Liver (tissue), 9 donors: Measurements from ENCODE around the gene MAN1C1. TPM values are rescaled to one million over a fixed set of nuclear protein-coding genes. Genes with fewer than 3 reads are reported as not detected.

Experiments used
- DNase-seq: peaks from one replicate; pipeline ENCODE4 v3.0.0-alpha.2; 2017; ENCODE audit warnings: low spot score
- H3K27ac ChIP-seq, 2 donors: one replicate each; pipeline ENCODE4 v1.7.0; 2013; ENCODE audit warnings: inconsistent platforms in 2 of 2, low read length in 2 of 2, control low read depth in 1 of 2, low read depth in 1 of 2, mild to moderate bottlenecking in 1 of 2
- H3K27me3 ChIP-seq, 4 donors: one replicate each; pipeline versions ENCODE4 v1.6.1 to v1.7.0; 2013; ENCODE audit warnings: low read length in 3 of 4, inconsistent platforms in 1 of 4, mild to moderate bottlenecking in 1 of 4, moderate library complexity in 1 of 4; ENCODE audit not compliant: control insufficient read depth in 4 of 4, insufficient read depth in 4 of 4
- H3K36me3 ChIP-seq, 4 donors: one replicate each; pipeline versions ENCODE4 v1.6.1 to v1.7.0; 2013; ENCODE audit warnings: low read length in 3 of 4, mild to moderate bottlenecking in 3 of 4, low read depth in 1 of 4, moderate library complexity in 1 of 4; ENCODE audit not compliant: control insufficient read depth in 4 of 4, insufficient read depth in 3 of 4
- H3K4me1 ChIP-seq, 4 donors: one replicate each; pipeline versions ENCODE4 v1.6.1 to v1.7.0; 2013; ENCODE audit warnings: low read length in 3 of 4, mild to moderate bottlenecking in 3 of 4, moderate library complexity in 1 of 4; ENCODE audit not compliant: control insufficient read depth in 4 of 4, insufficient read depth in 4 of 4
- H3K4me3 ChIP-seq, 3 donors: one replicate each; pipeline versions ENCODE4 v1.6.1 to v1.7.0; 2013; ENCODE audit warnings: low read length in 3 of 3, control low read depth in 1 of 3, low read depth in 1 of 3, mild to moderate bottlenecking in 1 of 3
- H3K9ac ChIP-seq, 2 donors: one replicate each; pipeline ENCODE4 v1.7.0; 2013; ENCODE audit warnings: low read length in 2 of 2, mild to moderate bottlenecking in 2 of 2, moderate library complexity in 2 of 2, control low read depth in 1 of 2, low read depth in 1 of 2
- H3K9me3 ChIP-seq, 4 donors: one replicate each; pipeline versions ENCODE4 v1.6.1 to v1.7.0; 2013; ENCODE audit warnings: low read length in 3 of 4; ENCODE audit not compliant: control insufficient read depth in 4 of 4
- EGR1 ChIP-seq, 2 donors: IDR thresholded peaks; 2 replicates each; pipeline ENCODE4 v1.6.1; 2016 to 2018; ENCODE audit warnings: antibody characterized with exemption in 2 of 2, low read depth in 2 of 2
- FOXA1 ChIP-seq: IDR thresholded peaks from 2 replicates; pipeline ENCODE4 v1.6.1; 2016; ENCODE audit warnings: antibody characterized with exemption
- FOXA2 ChIP-seq: IDR thresholded peaks from 2 replicates; pipeline ENCODE4 v1.6.1; 2016; ENCODE audit warnings: antibody characterized with exemption
- GABPA ChIP-seq, 2 donors: IDR thresholded peaks in 1 of 2; conservative IDR thresholded peaks in 1 of 2; 2 replicates each; pipeline ENCODE4 v1.6.1; 2016; ENCODE audit warnings: antibody characterized with exemption in 2 of 2, mild to moderate bottlenecking in 1 of 2, moderate library complexity in 1 of 2
- HNF4A ChIP-seq, 2 donors: conservative IDR thresholded peaks; 2 replicates each; pipeline ENCODE4 v1.6.1; 2016; ENCODE audit warnings: antibody characterized with exemption in 2 of 2, mild to moderate bottlenecking in 2 of 2
- HNF4G ChIP-seq: IDR thresholded peaks from 2 replicates; pipeline ENCODE4 v1.6.1; 2016; ENCODE audit warnings: antibody characterized with exemption
- NR2F2 ChIP-seq: IDR thresholded peaks from 2 replicates; pipeline ENCODE4 v1.6.1; 2016; ENCODE audit warnings: antibody characterized with exemption
- RAD21 ChIP-seq, 2 donors: IDR thresholded peaks; 2 replicates each; pipeline ENCODE4 v1.6.1; 2016; ENCODE audit warnings: antibody characterized with exemption in 2 of 2, mild to moderate bottlenecking in 2 of 2
- RXRA ChIP-seq, 2 donors: IDR thresholded peaks; 2 replicates each; pipeline ENCODE4 v1.6.1; 2017 to 2018; ENCODE audit warnings: antibody characterized with exemption in 2 of 2, mild to moderate bottlenecking in 1 of 2
- SP1 ChIP-seq: IDR thresholded peaks from 2 replicates; pipeline ENCODE4 v1.6.1; 2018; ENCODE audit warnings: antibody characterized with exemption, mild to moderate bottlenecking
- TAF1 ChIP-seq: conservative IDR thresholded peaks from 2 replicates; pipeline ENCODE4 v1.6.1; 2016; ENCODE audit warnings: antibody characterized with exemption, mild to moderate bottlenecking
- YY1 ChIP-seq: IDR thresholded peaks from 2 replicates; pipeline ENCODE4 v1.6.1; 2016; ENCODE audit warnings: antibody characterized with exemption, mild to moderate bottlenecking
- WGBS: extraction: QIAGEN DNeasy Blood & Tissue Kit; methylation state at CpG from one replicate; pipeline ENCODE4 v1.1.7; 2013; 5-methylcytosine and 5-hydroxymethylcytosine counted together
- polyA plus RNA-seq, 2 donors: library from polyadenylated mRNA; stranded (reverse) in 1 of 2; unstranded in 1 of 2; fragments of 200-250 nt in 1 of 2; fragments of >200 nt in 1 of 2; fragmentation: Nextera tagmentation in 1 of 2; extraction: Ambion mirVana in 1 of 2; gene quantifications; one replicate each; pipeline versions ENCODE4 v1.2.1 to v1.2.3, GENCODE V29; 2013 to 2015
- total RNA-seq, 2 donors: library from RNA; depleted of rRNA; stranded (reverse); fragments of >200 nt; gene quantifications; one replicate each; pipeline ENCODE4 v1.2.3, GENCODE V29; 2014
- TF ChIP-seq, protein P1 (sequence below): fragments of 150-350 bp; IDR thresholded peaks from 2 replicates; pipeline ENCODE4 v1.5.1; 2017; ENCODE audit warnings: improper control_type of control experiment, low read depth, low read length; ENCODE audit not compliant: missing input control
- TF ChIP-seq, protein P2 (sequence below): IDR thresholded peaks from 2 replicates; pipeline ENCODE4 v1.6.1; 2016; ENCODE audit warnings: antibody characterized with exemption
- TF ChIP-seq, protein P3 (sequence below): IDR thresholded peaks from 2 replicates; pipeline ENCODE4 v1.6.1; 2016; ENCODE audit warnings: antibody characterized with exemption
- TF ChIP-seq, protein P4 (sequence below): IDR thresholded peaks from 2 replicates; pipeline ENCODE4 v1.6.1; 2016; ENCODE audit warnings: antibody characterized with exemption, mild to moderate bottlenecking
- donor health status: healthy.
- donor health status: healthy.
- donor health status: healthy.
- donor health status: healthy.
- donor health status: healthy.

Gene MAN1C1
- total and polyA plus RNA-seq, 4 donors, result 6.3 to 16.0 (median 8.1) TPM

DNA sequence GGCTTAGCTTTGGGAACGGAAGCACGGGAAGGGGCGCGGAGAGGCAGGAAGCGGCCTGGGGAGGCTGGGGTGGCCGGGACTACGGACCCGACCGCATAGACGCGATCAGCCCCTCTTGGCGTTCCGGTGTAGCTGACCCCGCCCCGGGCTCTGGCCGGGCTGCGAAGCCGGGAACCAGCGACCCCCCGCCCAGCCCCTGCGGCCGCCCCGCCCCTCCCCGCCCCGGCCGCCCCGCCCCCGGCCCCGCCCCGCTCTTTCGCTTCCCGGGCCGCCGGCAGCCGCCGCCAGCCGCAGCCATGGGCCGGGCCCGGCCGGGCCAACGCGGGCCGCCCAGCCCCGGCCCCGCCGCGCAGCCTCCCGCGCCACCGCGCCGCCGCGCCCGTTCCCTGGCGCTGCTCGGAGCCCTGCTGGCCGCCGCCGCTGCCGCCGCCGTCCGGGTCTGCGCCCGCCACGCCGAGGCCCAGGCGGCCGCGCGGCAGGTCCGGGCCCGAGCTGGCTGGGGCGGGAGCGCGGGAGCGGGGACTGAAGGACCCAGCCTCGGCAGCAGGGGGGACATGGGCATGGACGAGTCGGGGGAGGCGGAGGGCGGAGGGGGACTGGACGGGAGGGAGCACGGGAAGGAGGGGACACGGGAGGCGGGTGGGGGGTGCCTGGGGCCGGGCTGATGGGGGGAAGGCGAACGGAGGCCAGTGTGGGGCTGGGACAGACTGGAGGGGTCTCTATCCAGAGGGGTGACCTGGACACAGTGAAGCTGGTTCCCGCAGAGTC lies 183.5 kb downstream of the MAN1C1 start, which contains the start of gene SELENON:
Gene SELENON, plus strand, starts transcription at position 259 of the 768 bp plus-strand sequence. Its CDS starts 38 bp downstream, at position 297.
- Histone ChIP-seq H3K36me3 (peaks cover 0 to under 1% (median 0%) of the 10 kb centered on the region in 4 donors), H3K4me3 (peak within 1 kb of the TSS in 2 of 3 donors; percentile 64 to 82), H3K4me1 (peaks cover 0 to 28% (median 12%) of the 10 kb centered on the region in 4 donors), H3K9ac (peak within 1 kb of the TSS in 1 of 2 donors; percentile 58), H3K27me3 (no peaks in the 10 kb centered on the region), H3K27ac (peak within 1 kb of the TSS; percentile 38 to 52), H3K9me3 (no peaks in the 10 kb centered on the region)
- WGBS, result 1% methylated on average over 91 of the region's 91 CpGs
- no peak for TF ChIP-seq FOXA2
- DNase-seq, result peak; percentile 63

DNA sequence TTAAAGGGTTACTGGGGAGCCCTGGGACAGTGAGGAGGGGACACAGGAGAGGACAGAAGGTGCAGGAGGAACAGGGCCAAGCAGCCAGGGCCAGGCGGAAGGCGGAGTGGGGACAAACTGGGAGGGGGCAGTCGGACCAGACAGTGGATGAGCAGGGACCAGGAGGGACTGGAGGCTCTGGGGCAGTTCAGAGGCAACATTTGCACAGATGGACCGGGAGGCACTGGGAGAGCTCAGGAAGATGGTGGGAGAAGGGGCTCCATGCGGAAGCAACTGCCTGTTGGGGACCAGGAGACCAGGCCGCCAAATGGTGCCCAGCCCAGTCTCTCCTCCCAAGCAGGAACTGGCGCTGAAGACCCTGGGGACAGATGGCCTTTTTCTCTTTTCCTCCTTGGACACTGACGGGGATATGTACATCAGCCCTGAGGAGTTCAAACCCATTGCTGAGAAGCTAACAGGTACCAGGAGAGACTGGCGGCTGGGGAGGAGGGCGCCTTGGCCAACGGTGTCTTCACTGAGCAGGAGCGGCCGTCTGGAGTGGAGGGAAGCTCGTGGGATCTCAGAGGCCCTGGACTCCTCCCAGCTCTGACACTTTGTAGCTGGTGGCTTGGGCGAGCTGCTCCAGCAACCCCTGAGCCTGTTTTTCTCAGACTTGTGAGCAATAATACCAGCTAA lies 184.2 kb downstream of the MAN1C1 start:
- Histone ChIP-seq H3K4me3 (peak overlapping the region in 2 of 3 donors; percentile 60 to 82), H3K4me1 (peaks cover 0 to 28% (median 12%) of the 10 kb centered on the region in 4 donors), H3K9me3 (no peaks in the 10 kb centered on the region), H3K36me3 (peaks cover 0 to 6% (median 0%) of the 10 kb centered on the region in 4 donors), H3K27me3 (no peaks in the 10 kb centered on the region), H3K9ac (peak overlapping the region in 1 of 2 donors; percentile 58), H3K27ac (no peak overlapping the region)
- no peak for DNase-seq
- no peak for TF ChIP-seq SP1
- TF ChIP-seq TAF1, result no peak
- TF ChIP-seq RXRA (IDR thresholded peaks at IDR 0.05), result no peak
- no peak for TF ChIP-seq GABPA (IDR thresholded peaks at IDR 0.05 in 1 of 2, conservative IDR thresholded peaks at IDR 0.05 in 1 of 2)
- TF ChIP-seq, protein P1, sequence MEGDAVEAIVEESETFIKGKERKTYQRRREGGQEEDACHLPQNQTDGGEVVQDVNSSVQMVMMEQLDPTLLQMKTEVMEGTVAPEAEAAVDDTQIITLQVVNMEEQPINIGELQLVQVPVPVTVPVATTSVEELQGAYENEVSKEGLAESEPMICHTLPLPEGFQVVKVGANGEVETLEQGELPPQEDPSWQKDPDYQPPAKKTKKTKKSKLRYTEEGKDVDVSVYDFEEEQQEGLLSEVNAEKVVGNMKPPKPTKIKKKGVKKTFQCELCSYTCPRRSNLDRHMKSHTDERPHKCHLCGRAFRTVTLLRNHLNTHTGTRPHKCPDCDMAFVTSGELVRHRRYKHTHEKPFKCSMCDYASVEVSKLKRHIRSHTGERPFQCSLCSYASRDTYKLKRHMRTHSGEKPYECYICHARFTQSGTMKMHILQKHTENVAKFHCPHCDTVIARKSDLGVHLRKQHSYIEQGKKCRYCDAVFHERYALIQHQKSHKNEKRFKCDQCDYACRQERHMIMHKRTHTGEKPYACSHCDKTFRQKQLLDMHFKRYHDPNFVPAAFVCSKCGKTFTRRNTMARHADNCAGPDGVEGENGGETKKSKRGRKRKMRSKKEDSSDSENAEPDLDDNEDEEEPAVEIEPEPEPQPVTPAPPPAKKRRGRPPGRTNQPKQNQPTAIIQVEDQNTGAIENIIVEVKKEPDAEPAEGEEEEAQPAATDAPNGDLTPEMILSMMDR, result no peak
- TF ChIP-seq FOXA1, result no peak
- TF ChIP-seq, protein P2, sequence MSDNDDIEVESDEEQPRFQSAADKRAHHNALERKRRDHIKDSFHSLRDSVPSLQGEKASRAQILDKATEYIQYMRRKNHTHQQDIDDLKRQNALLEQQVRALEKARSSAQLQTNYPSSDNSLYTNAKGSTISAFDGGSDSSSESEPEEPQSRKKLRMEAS, result no peak
- TF ChIP-seq, protein P3, sequence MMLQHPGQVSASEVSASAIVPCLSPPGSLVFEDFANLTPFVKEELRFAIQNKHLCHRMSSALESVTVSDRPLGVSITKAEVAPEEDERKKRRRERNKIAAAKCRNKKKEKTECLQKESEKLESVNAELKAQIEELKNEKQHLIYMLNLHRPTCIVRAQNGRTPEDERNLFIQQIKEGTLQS, result no peak
- TF ChIP-seq EGR1 (IDR thresholded peaks at IDR 0.05; ENCODE audit: low read depth in 2 of 2), result no peak
- TF ChIP-seq RAD21 (IDR thresholded peaks at IDR 0.05), result no peak
- no peak for TF ChIP-seq YY1
- TF ChIP-seq HNF4A (conservative IDR thresholded peaks at IDR 0.05), result no peak
- TF ChIP-seq, protein P4, sequence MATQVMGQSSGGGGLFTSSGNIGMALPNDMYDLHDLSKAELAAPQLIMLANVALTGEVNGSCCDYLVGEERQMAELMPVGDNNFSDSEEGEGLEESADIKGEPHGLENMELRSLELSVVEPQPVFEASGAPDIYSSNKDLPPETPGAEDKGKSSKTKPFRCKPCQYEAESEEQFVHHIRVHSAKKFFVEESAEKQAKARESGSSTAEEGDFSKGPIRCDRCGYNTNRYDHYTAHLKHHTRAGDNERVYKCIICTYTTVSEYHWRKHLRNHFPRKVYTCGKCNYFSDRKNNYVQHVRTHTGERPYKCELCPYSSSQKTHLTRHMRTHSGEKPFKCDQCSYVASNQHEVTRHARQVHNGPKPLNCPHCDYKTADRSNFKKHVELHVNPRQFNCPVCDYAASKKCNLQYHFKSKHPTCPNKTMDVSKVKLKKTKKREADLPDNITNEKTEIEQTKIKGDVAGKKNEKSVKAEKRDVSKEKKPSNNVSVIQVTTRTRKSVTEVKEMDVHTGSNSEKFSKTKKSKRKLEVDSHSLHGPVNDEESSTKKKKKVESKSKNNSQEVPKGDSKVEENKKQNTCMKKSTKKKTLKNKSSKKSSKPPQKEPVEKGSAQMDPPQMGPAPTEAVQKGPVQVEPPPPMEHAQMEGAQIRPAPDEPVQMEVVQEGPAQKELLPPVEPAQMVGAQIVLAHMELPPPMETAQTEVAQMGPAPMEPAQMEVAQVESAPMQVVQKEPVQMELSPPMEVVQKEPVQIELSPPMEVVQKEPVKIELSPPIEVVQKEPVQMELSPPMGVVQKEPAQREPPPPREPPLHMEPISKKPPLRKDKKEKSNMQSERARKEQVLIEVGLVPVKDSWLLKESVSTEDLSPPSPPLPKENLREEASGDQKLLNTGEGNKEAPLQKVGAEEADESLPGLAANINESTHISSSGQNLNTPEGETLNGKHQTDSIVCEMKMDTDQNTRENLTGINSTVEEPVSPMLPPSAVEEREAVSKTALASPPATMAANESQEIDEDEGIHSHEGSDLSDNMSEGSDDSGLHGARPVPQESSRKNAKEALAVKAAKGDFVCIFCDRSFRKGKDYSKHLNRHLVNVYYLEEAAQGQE, result no peak
- TF ChIP-seq NR2F2, result no peak
- TF ChIP-seq HNF4G, result no peak
- 75% methylated on average over 15 of the region's 15 CpGs for WGBS
